ENCODE data around the gene AK1. TPM values are rescaled to one million over a fixed set of nuclear protein-coding genes. Genes with fewer than 3 reads are reported as not detected.

AK1 gene
- total and polyA plus RNA-seq, 10 of the 15 experiments (the other 5 are each of a cell fraction or from before 2014, with no cell fraction given), result 0.23 to 3.1 (median 1.8) TPM

DNA sequence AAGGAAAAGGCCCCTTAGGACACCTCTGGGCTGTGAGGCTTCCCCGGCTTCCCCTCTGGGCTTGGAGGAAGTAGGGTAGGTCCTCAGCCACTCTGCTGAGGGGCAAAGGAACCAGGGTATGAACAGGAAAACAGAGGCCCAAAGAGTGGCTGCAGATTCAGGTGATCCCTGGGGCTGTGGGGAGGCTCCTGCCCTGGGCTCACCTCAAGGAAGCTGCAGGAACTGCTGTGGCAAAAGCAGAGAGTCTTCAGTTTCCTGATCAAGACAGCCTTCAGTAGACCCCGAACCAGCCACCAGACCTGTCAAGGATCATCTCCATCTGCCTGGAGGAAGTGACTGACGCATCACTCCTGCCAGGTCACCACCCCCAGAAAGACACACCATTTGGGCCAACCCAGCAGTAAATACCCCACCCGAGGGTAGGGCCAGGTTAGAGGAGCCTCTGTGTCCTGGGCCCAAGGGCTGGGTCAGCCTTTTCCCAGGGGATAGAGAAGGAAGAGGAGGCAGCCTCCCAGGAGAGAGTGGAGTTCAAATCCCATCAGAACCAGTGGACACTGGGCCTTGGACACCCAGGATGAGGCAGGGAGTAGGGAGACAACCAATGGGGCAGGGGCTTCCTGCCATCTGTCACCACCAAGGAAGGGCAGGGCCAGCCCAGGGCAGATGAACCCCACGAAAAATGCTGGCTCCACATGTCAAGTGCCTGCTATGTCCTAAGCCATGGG, 27.7 kb upstream of the AK1 start (continued):
- TF ChIP-seq KAT2A (conservative IDR thresholded peaks at IDR 0.05; ENCODE audit: control insufficient read depth, low read depth, low read length) (no peak), NFIC (IDR thresholded peaks at IDR 0.05; ENCODE audit: low read depth, low read length) (no peak), TCF3 (IDR thresholded peaks at IDR 0.05; ENCODE audit: borderline replicate concordance, insufficient read depth, low read depth, low read length) (peak; percentile 24; the same call in 1 of the 2 replicates), CEBPB (IDR thresholded peaks at IDR 0.05; ENCODE audit: borderline replicate concordance in 1 of 2, low read depth in 2 of 2, low read length in 2 of 2) (no peak), PML (IDR thresholded peaks at IDR 0.05; ENCODE audit: low read length) (peak; percentile 72; the same call in 1 of the 2 replicates), YY1 (IDR thresholded peaks at IDR 0.05; ENCODE audit: low read depth, low read length) (no peak), CBX3 (IDR thresholded peaks at IDR 0.05; ENCODE audit: borderline replicate concordance, low read depth) (no peak), JUND (IDR thresholded peaks at IDR 0.05; ENCODE audit: low read depth, low read length) (no peak), NR2F1 (conservative IDR thresholded peaks at IDR 0.05) (no peak), TARDBP (IDR thresholded peaks at IDR 0.05; ENCODE audit: borderline replicate concordance) (no peak), YBX1 (IDR thresholded peaks at IDR 0.05) (no peak), ZBED1 (IDR thresholded peaks at IDR 0.05; ENCODE audit: borderline replicate concordance) (no peak), ZNF622 (IDR thresholded peaks at IDR 0.05) (no peak), FOXK2 (IDR thresholded peaks at IDR 0.05) (no peak), POLR2A (IDR thresholded peaks at IDR 0.05; ENCODE audit: low read depth, low read length) (peak; percentile 63), SMAD1 (IDR thresholded peaks at IDR 0.05; ENCODE audit: low read depth, partially characterized antibody) (no peak), MEF2A (IDR thresholded peaks at IDR 0.05; ENCODE audit: insufficient read depth, low read depth, low read length) (no peak), BMI1 (IDR thresholded peaks at IDR 0.05; ENCODE audit: borderline replicate concordance) (no peak)
- TF ChIP-seq, protein P1, sequence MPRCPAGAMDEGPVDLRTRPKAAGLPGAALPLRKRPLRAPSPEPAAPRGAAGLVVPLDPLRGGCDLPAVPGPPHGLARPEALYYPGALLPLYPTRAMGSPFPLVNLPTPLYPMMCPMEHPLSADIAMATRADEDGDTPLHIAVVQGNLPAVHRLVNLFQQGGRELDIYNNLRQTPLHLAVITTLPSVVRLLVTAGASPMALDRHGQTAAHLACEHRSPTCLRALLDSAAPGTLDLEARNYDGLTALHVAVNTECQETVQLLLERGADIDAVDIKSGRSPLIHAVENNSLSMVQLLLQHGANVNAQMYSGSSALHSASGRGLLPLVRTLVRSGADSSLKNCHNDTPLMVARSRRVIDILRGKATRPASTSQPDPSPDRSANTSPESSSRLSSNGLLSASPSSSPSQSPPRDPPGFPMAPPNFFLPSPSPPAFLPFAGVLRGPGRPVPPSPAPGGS (IDR thresholded peaks at IDR 0.05; ENCODE audit: borderline replicate concordance, insufficient read depth, low read depth, low read length, poor library complexity, severe bottlenecking), result peak; percentile 13
- TF ChIP-seq, protein P2, sequence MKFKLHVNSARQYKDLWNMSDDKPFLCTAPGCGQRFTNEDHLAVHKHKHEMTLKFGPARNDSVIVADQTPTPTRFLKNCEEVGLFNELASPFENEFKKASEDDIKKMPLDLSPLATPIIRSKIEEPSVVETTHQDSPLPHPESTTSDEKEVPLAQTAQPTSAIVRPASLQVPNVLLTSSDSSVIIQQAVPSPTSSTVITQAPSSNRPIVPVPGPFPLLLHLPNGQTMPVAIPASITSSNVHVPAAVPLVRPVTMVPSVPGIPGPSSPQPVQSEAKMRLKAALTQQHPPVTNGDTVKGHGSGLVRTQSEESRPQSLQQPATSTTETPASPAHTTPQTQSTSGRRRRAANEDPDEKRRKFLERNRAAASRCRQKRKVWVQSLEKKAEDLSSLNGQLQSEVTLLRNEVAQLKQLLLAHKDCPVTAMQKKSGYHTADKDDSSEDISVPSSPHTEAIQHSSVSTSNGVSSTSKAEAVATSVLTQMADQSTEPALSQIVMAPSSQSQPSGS (IDR thresholded peaks at IDR 0.05; ENCODE audit: low read length), result no peak
- TF ChIP-seq, protein P3, sequence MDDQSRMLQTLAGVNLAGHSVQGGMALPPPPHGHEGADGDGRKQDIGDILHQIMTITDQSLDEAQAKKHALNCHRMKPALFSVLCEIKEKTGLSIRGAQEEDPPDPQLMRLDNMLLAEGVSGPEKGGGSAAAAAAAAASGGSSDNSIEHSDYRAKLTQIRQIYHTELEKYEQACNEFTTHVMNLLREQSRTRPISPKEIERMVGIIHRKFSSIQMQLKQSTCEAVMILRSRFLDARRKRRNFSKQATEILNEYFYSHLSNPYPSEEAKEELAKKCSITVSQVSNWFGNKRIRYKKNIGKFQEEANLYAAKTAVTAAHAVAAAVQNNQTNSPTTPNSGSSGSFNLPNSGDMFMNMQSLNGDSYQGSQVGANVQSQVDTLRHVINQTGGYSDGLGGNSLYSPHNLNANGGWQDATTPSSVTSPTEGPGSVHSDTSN (IDR thresholded peaks at IDR 0.05; ENCODE audit: insufficient replicate concordance, low read depth, low read length), result peak; percentile 75
- TF ChIP-seq, protein P4, sequence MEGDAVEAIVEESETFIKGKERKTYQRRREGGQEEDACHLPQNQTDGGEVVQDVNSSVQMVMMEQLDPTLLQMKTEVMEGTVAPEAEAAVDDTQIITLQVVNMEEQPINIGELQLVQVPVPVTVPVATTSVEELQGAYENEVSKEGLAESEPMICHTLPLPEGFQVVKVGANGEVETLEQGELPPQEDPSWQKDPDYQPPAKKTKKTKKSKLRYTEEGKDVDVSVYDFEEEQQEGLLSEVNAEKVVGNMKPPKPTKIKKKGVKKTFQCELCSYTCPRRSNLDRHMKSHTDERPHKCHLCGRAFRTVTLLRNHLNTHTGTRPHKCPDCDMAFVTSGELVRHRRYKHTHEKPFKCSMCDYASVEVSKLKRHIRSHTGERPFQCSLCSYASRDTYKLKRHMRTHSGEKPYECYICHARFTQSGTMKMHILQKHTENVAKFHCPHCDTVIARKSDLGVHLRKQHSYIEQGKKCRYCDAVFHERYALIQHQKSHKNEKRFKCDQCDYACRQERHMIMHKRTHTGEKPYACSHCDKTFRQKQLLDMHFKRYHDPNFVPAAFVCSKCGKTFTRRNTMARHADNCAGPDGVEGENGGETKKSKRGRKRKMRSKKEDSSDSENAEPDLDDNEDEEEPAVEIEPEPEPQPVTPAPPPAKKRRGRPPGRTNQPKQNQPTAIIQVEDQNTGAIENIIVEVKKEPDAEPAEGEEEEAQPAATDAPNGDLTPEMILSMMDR (IDR thresholded peaks at IDR 0.05 in 2 of 3, conservative IDR thresholded peaks at IDR 0.05 in 1 of 3; ENCODE audit: control insufficient read depth in 2 of 3, extremely low read depth in 1 of 3, insufficient read depth in 1 of 3, low read depth in 3 of 3, low read length in 3 of 3), result no peak
- TF ChIP-seq, protein P5, sequence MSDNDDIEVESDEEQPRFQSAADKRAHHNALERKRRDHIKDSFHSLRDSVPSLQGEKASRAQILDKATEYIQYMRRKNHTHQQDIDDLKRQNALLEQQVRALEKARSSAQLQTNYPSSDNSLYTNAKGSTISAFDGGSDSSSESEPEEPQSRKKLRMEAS (IDR thresholded peaks at IDR 0.05; ENCODE audit: low read depth, low read length), result no peak

All from GM12878 (cell line).